Panc1 (cell line): Measurements from ENCODE around the gene ZNF662. TPM values are rescaled to one million over a fixed set of nuclear protein-coding genes. Genes with fewer than 3 reads are reported as not detected.

Experiments used
- ATAC-seq: fragments of 200-7000 bp; cut with Tn5 transposase; 2 replicates; pipeline ENCODE4 v1.9.1; 2020; ENCODE audit warnings: mild to moderate bottlenecking, moderate library complexity
- BruUV-seq: library from RNA; stranded (reverse); fragments of 400-500 nt; replicated peaks from 2 replicates; lab custom pipeline; 2021; lab: Mats Ljungman, UMichigan
- CTCF ChIA-PET: fragments of 300-600 bp; sonication (Branson Sonifier 250); formaldehyde crosslinking; loops from one replicate; lab custom pipeline; 2022; ENCODE audit warnings: antibody characterized with exemption; lab: Charles Lee
- POLR2A ChIA-PET: fragments of 300-600 bp; sonication (Branson Sonifier 250); formaldehyde crosslinking; loops from one replicate; lab custom pipeline; 2022; ENCODE audit warnings: antibody characterized with exemption; lab: Charles Lee
- DNase-seq: peaks from one replicate; pipeline ENCODE4 v3.0.0-alpha.2; 2010; ENCODE audit warnings: low read depth, low spot score
- H3K27ac ChIP-seq: 2 replicates; pipeline ENCODE4 v1.5.1; 2011; ENCODE audit warnings: mild to moderate bottlenecking, low read length, inconsistent platforms
- H3K27me3 ChIP-seq: fragments of 200-500 bp; sonication (Bioruptor generic); 2 replicates; pipeline ENCODE4 v1.6.0; 2014; ENCODE audit warnings: low read length, inconsistent platforms; ENCODE audit not compliant: control insufficient read depth, insufficient read depth
- H3K36me3 ChIP-seq: fragments of 200-500 bp; sonication (Bioruptor generic); 2 replicates; pipeline ENCODE4 v1.5.1; 2014; ENCODE audit warnings: inconsistent platforms, mild to moderate bottlenecking, low read length, moderate library complexity; ENCODE audit not compliant: control insufficient read depth, insufficient read depth
- H3K4me1 ChIP-seq: 2 replicates; pipeline ENCODE4 v1.5.1; 2011; ENCODE audit warnings: inconsistent platforms, mild to moderate bottlenecking, low read length, moderate library complexity; ENCODE audit not compliant: control insufficient read depth, insufficient read depth
- H3K4me3 ChIP-seq, 2 experiments: 2 replicates each; pipeline ENCODE4 v1.5.1; 2011 to 2012; ENCODE audit warnings: low read depth in 2 of 2, low read length in 2 of 2, mild to moderate bottlenecking in 2 of 2, inconsistent platforms in 1 of 2, moderate library complexity in 1 of 2
- H3K9me3 ChIP-seq: fragments of 200-500 bp; sonication (Bioruptor generic); 2 replicates; pipeline ENCODE4 v1.5.1; 2014; ENCODE audit warnings: low read depth, mild to moderate bottlenecking, inconsistent platforms, low read length, moderate library complexity; ENCODE audit not compliant: control insufficient read depth, insufficient read depth
- SIN3A ChIP-seq: IDR thresholded peaks from 2 replicates; pipeline ENCODE4 v1.6.1; 2012; ENCODE audit warnings: low read depth, mild to moderate bottlenecking, low read length, moderate library complexity, borderline replicate concordance; ENCODE audit not compliant: insufficient read depth
- TCF7L2 ChIP-seq: IDR thresholded peaks from 2 replicates; pipeline ENCODE4 v1.6.1; 2011; ENCODE audit warnings: mild to moderate bottlenecking, low read depth, low read length, inconsistent platforms
- in situ Hi-C: cut with HindIII; loops from 2 replicates; pipeline ENCODE4 v1.10.0; 2016; ENCODE audit warnings: low sequenced_read_pairs, low pct_unique_long_range_greater_than_20kb
- intact Hi-C: fragments of 100-400 bp; cut with micrococcal nuclease; formaldehyde crosslinking; loops from one replicate; pipeline ENCODE4 v1.10.0; 2022; ENCODE audit not compliant: unreplicated experiment
- total RNA-seq: library from RNA; stranded (reverse); gene quantifications from one replicate; pipeline ENCODE4 v1.2.1, GENCODE V29; 2021; ENCODE audit not compliant: unreplicated experiment
- TF ChIP-seq, protein P1 (sequence below), 2 experiments: IDR thresholded peaks; 2 replicates each; pipeline ENCODE4 v1.6.1; 2011 to 2012; ENCODE audit warnings: low read depth in 2 of 2, control low read depth in 1 of 2, low read length in 1 of 2, mild to moderate bottlenecking in 1 of 2, moderate library complexity in 1 of 2; ENCODE audit not compliant: insufficient read depth in 1 of 2
- TF ChIP-seq, protein P2 (sequence below): fragments of 450-650 bp; IDR thresholded peaks from 2 replicates; pipeline ENCODE4 v1.5.1; 2017; ENCODE audit warnings: mild to moderate bottlenecking

The ZNF662 gene
- total RNA-seq, 1 experiment from 2014 or later, result not detected

DNA sequence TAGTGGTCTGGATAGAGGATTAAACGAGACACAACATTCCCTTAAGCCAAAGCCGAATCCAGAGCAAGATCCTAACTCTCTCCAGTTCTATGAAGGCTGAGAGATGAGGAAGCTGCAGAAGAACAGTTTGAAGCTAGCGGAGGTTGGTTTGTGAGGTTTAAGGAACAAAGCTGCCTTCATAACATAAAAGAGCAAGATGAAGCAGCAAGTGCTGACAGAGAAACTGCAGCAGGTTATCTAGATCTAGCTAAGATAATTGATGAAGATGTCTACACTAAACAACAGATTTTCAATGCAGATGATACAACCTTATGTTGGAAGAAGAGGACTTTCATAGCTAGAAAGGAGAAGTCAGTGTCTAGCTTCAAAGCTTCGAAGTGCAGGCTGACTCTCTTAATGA lies 58.3 kb downstream of the ZNF662 start:
- no peaks in the 10 kb centered on the region for H3K36me3 ChIP-seq
- CTCF ChIA-PET, result no interaction called here
- TF ChIP-seq TCF7L2, result no peak
- no peak for TF ChIP-seq SIN3A
- TF ChIP-seq, protein P1, sequence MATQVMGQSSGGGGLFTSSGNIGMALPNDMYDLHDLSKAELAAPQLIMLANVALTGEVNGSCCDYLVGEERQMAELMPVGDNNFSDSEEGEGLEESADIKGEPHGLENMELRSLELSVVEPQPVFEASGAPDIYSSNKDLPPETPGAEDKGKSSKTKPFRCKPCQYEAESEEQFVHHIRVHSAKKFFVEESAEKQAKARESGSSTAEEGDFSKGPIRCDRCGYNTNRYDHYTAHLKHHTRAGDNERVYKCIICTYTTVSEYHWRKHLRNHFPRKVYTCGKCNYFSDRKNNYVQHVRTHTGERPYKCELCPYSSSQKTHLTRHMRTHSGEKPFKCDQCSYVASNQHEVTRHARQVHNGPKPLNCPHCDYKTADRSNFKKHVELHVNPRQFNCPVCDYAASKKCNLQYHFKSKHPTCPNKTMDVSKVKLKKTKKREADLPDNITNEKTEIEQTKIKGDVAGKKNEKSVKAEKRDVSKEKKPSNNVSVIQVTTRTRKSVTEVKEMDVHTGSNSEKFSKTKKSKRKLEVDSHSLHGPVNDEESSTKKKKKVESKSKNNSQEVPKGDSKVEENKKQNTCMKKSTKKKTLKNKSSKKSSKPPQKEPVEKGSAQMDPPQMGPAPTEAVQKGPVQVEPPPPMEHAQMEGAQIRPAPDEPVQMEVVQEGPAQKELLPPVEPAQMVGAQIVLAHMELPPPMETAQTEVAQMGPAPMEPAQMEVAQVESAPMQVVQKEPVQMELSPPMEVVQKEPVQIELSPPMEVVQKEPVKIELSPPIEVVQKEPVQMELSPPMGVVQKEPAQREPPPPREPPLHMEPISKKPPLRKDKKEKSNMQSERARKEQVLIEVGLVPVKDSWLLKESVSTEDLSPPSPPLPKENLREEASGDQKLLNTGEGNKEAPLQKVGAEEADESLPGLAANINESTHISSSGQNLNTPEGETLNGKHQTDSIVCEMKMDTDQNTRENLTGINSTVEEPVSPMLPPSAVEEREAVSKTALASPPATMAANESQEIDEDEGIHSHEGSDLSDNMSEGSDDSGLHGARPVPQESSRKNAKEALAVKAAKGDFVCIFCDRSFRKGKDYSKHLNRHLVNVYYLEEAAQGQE (IDR thresholded peaks at IDR 0.05; ENCODE audit: insufficient read depth in 1 of 2, low read depth in 2 of 2, low read length in 1 of 2), result no peak
- TF ChIP-seq, protein P2, sequence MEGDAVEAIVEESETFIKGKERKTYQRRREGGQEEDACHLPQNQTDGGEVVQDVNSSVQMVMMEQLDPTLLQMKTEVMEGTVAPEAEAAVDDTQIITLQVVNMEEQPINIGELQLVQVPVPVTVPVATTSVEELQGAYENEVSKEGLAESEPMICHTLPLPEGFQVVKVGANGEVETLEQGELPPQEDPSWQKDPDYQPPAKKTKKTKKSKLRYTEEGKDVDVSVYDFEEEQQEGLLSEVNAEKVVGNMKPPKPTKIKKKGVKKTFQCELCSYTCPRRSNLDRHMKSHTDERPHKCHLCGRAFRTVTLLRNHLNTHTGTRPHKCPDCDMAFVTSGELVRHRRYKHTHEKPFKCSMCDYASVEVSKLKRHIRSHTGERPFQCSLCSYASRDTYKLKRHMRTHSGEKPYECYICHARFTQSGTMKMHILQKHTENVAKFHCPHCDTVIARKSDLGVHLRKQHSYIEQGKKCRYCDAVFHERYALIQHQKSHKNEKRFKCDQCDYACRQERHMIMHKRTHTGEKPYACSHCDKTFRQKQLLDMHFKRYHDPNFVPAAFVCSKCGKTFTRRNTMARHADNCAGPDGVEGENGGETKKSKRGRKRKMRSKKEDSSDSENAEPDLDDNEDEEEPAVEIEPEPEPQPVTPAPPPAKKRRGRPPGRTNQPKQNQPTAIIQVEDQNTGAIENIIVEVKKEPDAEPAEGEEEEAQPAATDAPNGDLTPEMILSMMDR, result no peak
- no peaks in the 10 kb centered on the region for H3K9me3 ChIP-seq
- ATAC-seq (no peak), DNase-seq (no peak)
- in situ Hi-C loops (no loop called here), intact Hi-C loops (loop anchor here (5.0 kb wide), 1 partner anchor 193 kb away; no protein-coding TSS in a partner anchor)
- POLR2A ChIA-PET, result interaction anchor here (0.6 kb wide), 1 partner anchor 23 kb away, joined by 4 read pairs; no protein-coding TSS in a partner anchor
- H3K27ac ChIP-seq, result no peak overlapping the region
- H3K27me3 ChIP-seq, result peaks cover 4% of the 10 kb centered on the region; the same call in 1 of the 2 replicates
- no peak overlapping the region for H3K4me3 ChIP-seq
- no TSS peak for BruUV-seq
- H3K4me1 ChIP-seq, result no peaks in the 10 kb centered on the region

Other genes starting within 250 kb of the ZNF662 start
- gene KLHL40, start 220.6 kb upstream of the ZNF662 start, total RNA-seq, result not detected
- not detected for gene HHATL, start 203.3 kb upstream of the ZNF662 start, total RNA-seq
- 0.82 TPM for gene CCDC13, start 132.9 kb upstream of the ZNF662 start, total RNA-seq
- 74.6 TPM for gene HIGD1A, start 101.7 kb upstream of the ZNF662 start, total RNA-seq
- gene ACKR2, start 96.7 kb upstream of the ZNF662 start, total RNA-seq, result not detected
- gene CYP8B1, start 30.3 kb upstream of the ZNF662 start, total RNA-seq, result 0.08 TPM
- not detected for gene GASK1A, start 73.2 kb downstream of the ZNF662 start, total RNA-seq
- 10.1 TPM for gene POMGNT2, start 199.9 kb downstream of the ZNF662 start, total RNA-seq